Heart left ventricle (tissue), 16 donors: Measurements from ENCODE around the gene PAX2. TPM values are rescaled to one million over a fixed set of nuclear protein-coding genes. Genes with fewer than 3 reads are reported as not detected.
A peak's percentile ranks its signal among the peaks of the same experiment; 100 is the strongest.

ENCODE experiments used
- ATAC-seq, 4 donors: fragments of 200-7000 bp; cut with Tn5 transposase; one replicate each; pipeline ENCODE4 v1.9.1; 2020 to 2022; ENCODE audit warnings: moderate library complexity in 4 of 4, mild to moderate bottlenecking in 3 of 4, moderate number of reproducible peaks in 1 of 4
- DNase-seq, 5 donors: peaks; one replicate each; pipeline ENCODE4 v3.0.0-alpha.2; 2020
- H3K27ac ChIP-seq, 12 donors: fragments of 200-600 bp; sonication (generic) in 4 of 12; one replicate each; pipeline versions ENCODE4 v1.5.0 to v1.8.0; 2016 to 2022; ENCODE audit warnings: mild to moderate bottlenecking in 2 of 12
- H3K27me3 ChIP-seq, 9 donors: fragments of 200-600 bp; sonication (generic) in 2 of 9; one replicate each; pipeline versions ENCODE4 v1.5.1 to v1.8.0; 2016 to 2022; ENCODE audit warnings: mild to moderate bottlenecking in 3 of 9
- H3K36me3 ChIP-seq, 9 donors: fragments of 200-600 bp; sonication (generic) in 2 of 9; one replicate each; pipeline versions ENCODE4 v1.5.0 to v1.8.0; 2018 to 2022; ENCODE audit warnings: mild to moderate bottlenecking in 2 of 9
- H3K4me1 ChIP-seq, 12 donors: fragments of 200-600 bp; sonication (generic) in 4 of 12; one replicate each; pipeline versions ENCODE4 v1.5.0 to v1.8.0; 2016 to 2022; ENCODE audit warnings: mild to moderate bottlenecking in 3 of 12
- H3K4me3 ChIP-seq, 12 donors: fragments of 200-600 bp; sonication (generic) in 4 of 12; one replicate each; pipeline versions ENCODE4 v1.5.0 to v1.8.0; 2017 to 2022; ENCODE audit warnings: mild to moderate bottlenecking in 9 of 12, moderate library complexity in 4 of 12
- H3K9me3 ChIP-seq, 12 donors: fragments of 200-600 bp; sonication (generic) in 4 of 12; one replicate each; pipeline versions ENCODE4 v1.5.0 to v1.8.0; 2016 to 2022; ENCODE audit warnings: mild to moderate bottlenecking in 1 of 12
- POLR2A ChIP-seq, 2 donors: fragments of 450-650 bp; IDR thresholded peaks; one replicate each; pipeline ENCODE4 v1.6.1; 2017; ENCODE audit warnings: antibody characterized with exemption in 2 of 2, mild to moderate bottlenecking in 2 of 2, moderate library complexity in 2 of 2
- WGBS, 4 donors: extraction: QIAGEN DNeasy Blood & Tissue Kit in 2 of 4; methylation state at CpG; one replicate each; pipeline versions ENCODE4 v1.1.5 to v1.1.7; 2013 to 2018; 5-methylcytosine and 5-hydroxymethylcytosine counted together
- intact Hi-C, 10 donors: fragments of 100-400 bp; cut with DNase I; formaldehyde crosslinking; loops; one replicate each; pipeline versions ENCODE4 v1.11.1 to v1.14.2; 2022
- polyA plus RNA-seq, 2 donors: library from polyadenylated mRNA; stranded (reverse); fragments of 200-250 nt; gene quantifications; one replicate each; pipeline ENCODE4 v1.2.3, GENCODE V29; 2013
- total RNA-seq, 9 donors: library from RNA; depleted of rRNA in 2 of 9; stranded (reverse); fragments of >200 nt in 2 of 9; fragmentation: NEBNext Ultra II Directional in 3 of 9; extraction: Animal tissue kit (Norgen Biotek cat#: 25700) in 3 of 9; gene quantifications; one replicate each; pipeline versions ENCODE4 v1.1.0 to v1.2.4, GENCODE V29; 2016 to 2023
- TF ChIP-seq, protein P1 (sequence below), 12 donors: fragments of 200-600 bp; sonication (generic) in 4 of 12; IDR thresholded peaks; one replicate each; pipeline versions ENCODE4 v1.5.0 to v1.8.0; 2018 to 2022; ENCODE audit warnings: antibody characterized with exemption in 12 of 12, mild to moderate bottlenecking in 5 of 12
- donor health status: ischemic (EF 13 %, LVEDD 7.1; RV severe dilation, severe dysfunction).
- donor health status: healthy with polysubstance abuse.
- donor health status: DM: no; HTN: yes; CAD: no.
- donor health status: DM: no; HTN: no; CAD: no.
- donor health status: ischemic (EF 25% LVEDD 6.9; RV normal size, moderate dysfunction).
- donor health status: ischemic (EF 25% LVEDD 5.7; RV mildly dilated, moderate dysfunction).
- donor health status: healthy.
- donor health status: DM: yes; HTN: yes; CAD: no.
- donor health status: ischemic (EF 35%, LVEDD 5.7; RV mildly dilated, moderate dysfunction).
- donor health status: nonischemic (EF 11% LVEDD 7.7; RV severe dilation, severe dysfunction).
- donor health status: DM: yes; HTN: yes; CAD: no.
- donor health status: PGD.
- donor health status: ischemic (EF 29% LVEDD 5.4; RV normal size, mild dysfunction).
- donor health status: nonischemic (EF 23%, LVEDD 6.1; RV moderate dilation, normal function).

PAX2 gene
- total and polyA plus RNA-seq, 11 donors, result not detected

DNA sequence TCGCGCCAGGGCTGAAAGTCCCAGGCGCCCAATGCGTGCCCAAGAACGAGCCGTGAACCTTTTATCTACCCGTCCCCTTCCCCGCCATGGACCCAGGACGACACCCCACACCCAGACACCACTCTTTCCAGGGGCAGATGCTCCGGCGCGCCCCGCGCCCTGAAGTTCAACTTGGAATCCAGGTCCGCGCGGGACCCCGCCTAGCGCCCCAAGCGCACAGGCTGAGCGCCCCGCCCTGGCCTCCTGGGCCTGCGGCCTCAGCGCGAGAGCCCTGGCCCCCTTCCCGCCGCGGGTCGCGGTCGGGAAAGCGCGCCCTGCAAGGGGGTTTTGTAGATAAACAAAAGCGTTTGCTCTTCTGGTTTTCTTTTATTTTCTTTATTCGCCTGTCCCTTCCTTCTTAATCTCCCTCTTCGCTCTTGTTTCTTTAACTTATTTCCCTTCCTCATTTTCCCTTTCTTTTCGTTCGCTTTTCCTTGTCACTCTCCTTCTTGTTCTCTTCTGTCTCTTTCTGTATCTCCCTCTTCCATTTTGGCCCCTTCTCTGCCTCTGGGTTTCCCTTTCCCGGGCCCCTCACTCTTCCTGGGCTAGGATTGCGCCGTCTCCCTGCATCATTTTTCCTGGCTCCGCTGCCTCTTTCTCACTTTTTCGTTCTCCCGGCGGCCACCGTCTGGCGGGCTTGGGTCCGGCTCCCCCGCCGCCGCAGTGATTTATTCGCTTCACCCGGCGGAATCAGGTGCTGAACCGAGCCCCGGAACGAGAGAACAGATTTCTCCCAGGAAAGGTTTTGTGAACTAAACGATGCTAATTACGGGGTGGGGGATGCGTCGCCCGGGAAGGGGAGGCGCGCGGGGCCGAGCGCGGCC, 15.3 kb upstream of the PAX2 start:
- no peaks in the 10 kb centered on the region for H3K9me3 ChIP-seq
- H3K27ac ChIP-seq, result no peak overlapping the region
- H3K4me1 ChIP-seq, result peaks cover 0 to 28% (median 15%) of the 10 kb centered on the region in 12 donors
- 2 to 4% (median 2%) methylated on average over 52 to 68 of the region's 68 CpGs for WGBS, 4 donors
- TF ChIP-seq POLR2A (IDR thresholded peaks at IDR 0.05), result no peak
- TF ChIP-seq, protein P1, sequence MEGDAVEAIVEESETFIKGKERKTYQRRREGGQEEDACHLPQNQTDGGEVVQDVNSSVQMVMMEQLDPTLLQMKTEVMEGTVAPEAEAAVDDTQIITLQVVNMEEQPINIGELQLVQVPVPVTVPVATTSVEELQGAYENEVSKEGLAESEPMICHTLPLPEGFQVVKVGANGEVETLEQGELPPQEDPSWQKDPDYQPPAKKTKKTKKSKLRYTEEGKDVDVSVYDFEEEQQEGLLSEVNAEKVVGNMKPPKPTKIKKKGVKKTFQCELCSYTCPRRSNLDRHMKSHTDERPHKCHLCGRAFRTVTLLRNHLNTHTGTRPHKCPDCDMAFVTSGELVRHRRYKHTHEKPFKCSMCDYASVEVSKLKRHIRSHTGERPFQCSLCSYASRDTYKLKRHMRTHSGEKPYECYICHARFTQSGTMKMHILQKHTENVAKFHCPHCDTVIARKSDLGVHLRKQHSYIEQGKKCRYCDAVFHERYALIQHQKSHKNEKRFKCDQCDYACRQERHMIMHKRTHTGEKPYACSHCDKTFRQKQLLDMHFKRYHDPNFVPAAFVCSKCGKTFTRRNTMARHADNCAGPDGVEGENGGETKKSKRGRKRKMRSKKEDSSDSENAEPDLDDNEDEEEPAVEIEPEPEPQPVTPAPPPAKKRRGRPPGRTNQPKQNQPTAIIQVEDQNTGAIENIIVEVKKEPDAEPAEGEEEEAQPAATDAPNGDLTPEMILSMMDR (IDR thresholded peaks at IDR 0.05), result no peak
- intact Hi-C loops, result no loop called here
- ATAC-seq, result no peak
- peak overlapping the region in 10 of 12 donors; percentile 6 to 38 (median 24) for H3K4me3 ChIP-seq
- peaks cover 58 to 100% (median 92%) of the 10 kb centered on the region in 9 donors for H3K27me3 ChIP-seq
- DNase-seq, result no peak
- H3K36me3 ChIP-seq, result no peaks in the 10 kb centered on the region

DNA sequence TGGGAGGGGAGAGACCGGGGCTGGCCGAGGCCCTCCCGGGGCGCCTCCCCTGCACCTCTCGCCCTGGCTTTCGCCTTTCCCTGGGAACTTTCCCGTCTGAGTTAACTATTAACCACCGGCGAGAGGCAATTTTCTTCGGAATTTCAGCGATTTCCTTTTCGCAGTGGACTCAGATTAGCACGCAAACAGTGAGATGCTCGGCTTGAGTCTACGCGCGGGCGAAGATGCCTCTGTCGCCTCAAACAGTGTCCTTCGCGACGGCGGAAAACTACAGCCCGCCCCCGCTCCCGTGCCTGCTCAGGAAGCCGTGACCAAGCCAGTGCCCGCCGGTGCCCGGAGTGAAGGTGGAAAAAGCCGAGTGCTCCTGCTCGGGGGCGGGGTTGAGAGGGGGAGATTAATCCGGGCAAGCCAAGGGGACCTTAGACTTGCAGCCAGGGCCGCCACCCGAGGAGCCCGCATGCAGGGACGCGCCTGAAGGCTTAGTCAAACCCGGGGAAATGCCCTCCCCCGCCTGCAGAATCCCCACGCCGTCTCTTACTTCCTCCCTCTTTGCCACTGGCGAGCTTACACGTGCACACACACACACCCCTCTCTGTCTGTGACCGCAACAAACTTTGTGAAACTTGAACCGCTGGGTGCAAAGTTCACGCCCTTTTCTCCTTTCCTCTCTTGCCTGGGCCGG, 14.5 kb upstream of the PAX2 start:
- ATAC-seq (no peak), DNase-seq (no peak)
- no peak overlapping the region for H3K27ac ChIP-seq
- no peaks in the 10 kb centered on the region for H3K9me3 ChIP-seq
- peaks cover 58 to 100% (median 92%) of the 10 kb centered on the region in 9 donors for H3K27me3 ChIP-seq
- intact Hi-C loops, result no loop called here
- H3K36me3 ChIP-seq, result no peaks in the 10 kb centered on the region
- H3K4me3 ChIP-seq, result peak overlapping the region in 10 of 12 donors; percentile 2 to 38 (median 22)
- TF ChIP-seq, protein P1 (IDR thresholded peaks at IDR 0.05), result no peak
- TF ChIP-seq POLR2A (IDR thresholded peaks at IDR 0.05), result no peak
- H3K4me1 ChIP-seq, result peaks cover 0 to 35% (median 21%) of the 10 kb centered on the region in 12 donors
- WGBS, 4 donors, result 1 to 7% (median 3%) methylated on average over 31 to 49 of the region's 49 CpGs

DNA sequence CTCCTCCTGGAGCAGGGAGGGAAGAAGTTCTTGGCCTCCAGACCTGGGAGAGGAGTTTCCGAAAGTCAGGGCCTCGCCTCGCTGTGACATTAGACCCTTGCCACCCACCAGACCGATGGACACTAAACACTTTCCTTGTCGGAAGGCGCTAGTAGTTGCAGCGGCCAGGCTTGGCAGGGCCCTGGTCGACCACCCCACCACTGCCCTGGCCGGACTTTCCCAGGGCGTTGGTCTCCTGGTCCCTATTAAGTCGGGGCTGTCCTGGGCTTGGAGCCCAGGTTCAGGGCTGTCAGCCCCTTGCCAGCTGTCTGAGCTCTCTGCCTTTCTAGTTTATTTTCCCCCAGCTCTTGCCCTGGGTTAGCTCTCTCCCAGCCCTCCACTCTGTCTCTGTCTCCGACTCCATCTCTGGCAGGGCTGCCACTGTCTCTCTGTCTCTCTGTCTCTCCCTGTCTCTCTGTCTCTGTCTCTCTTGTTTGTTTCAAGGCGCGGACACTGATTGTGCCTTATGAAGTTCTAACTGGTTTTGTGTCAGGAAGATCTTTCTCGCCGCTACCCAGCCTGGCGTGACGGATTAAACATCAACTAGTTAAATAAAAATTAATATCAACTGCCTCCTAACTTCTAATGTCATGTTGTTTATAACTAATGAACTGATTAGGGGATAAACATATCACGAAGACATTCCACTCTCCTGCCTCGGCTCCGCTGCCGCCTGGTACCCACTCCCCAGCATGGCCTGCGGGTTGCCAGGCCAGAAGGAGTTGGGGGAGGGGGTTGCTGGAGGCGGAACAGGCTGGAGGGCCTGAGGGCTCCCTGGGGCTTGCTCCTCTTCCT, 13.8 kb upstream of the PAX2 start:
- WGBS, 4 donors, result 31 to 44% (median 35%) methylated on average over 23 to 24 of the region's 24 CpGs
- Histone ChIP-seq H3K4me1 (peaks cover 0 to 35% (median 21%) of the 10 kb centered on the region in 12 donors), H3K36me3 (no peaks in the 10 kb centered on the region), H3K9me3 (no peaks in the 10 kb centered on the region), H3K27me3 (peaks cover 62 to 100% (median 92%) of the 10 kb centered on the region in 9 donors), H3K27ac (no peak overlapping the region), H3K4me3 (no peak overlapping the region)
- DNase-seq, result no peak
- no peak for ATAC-seq
- intact Hi-C loops, result no loop called here
- TF ChIP-seq, protein P1 (IDR thresholded peaks at IDR 0.05), result no peak
- TF ChIP-seq POLR2A (IDR thresholded peaks at IDR 0.05), result no peak
